ENCODE results near the gene PEMT.

The PEMT gene

GRCh38 chr17:17538417-17539391 is 52.8 kb downstream of the PEMT start (continued):
- no peak for TF ChIP-seq ZNF488 (tag by site-specific recombination; IDR thresholded peaks at IDR 0.05)
- TF ChIP-seq PRDM10 (tag by site-specific recombination; IDR thresholded peaks at IDR 0.05) = peak; percentile 94
- TF ChIP-seq ZNF510 (tag by site-specific recombination; IDR thresholded peaks at IDR 0.05; ENCODE audit: insufficient replicate concordance) = no peak
- TF ChIP-seq ZNF121 (tag by site-specific recombination; IDR thresholded peaks at IDR 0.05) = peak; percentile 89
- TF ChIP-seq ZNF433 (tag by site-specific recombination; IDR thresholded peaks at IDR 0.05; ENCODE audit: low read depth) = no peak
- TF ChIP-seq KLF8 (tag by site-specific recombination; IDR thresholded peaks at IDR 0.05) = no peak
- TF ChIP-seq ZNF26 (tag by site-specific recombination; IDR thresholded peaks at IDR 0.05) = no peak
- TF ChIP-seq ZNF175 (tag by site-specific recombination; IDR thresholded peaks at IDR 0.05) = no peak
- TF ChIP-seq ZNF335 (tag by site-specific recombination; conservative IDR thresholded peaks at IDR 0.05) = peak; percentile 55
- no peak for TF ChIP-seq OSR2 (tag by site-specific recombination; IDR thresholded peaks at IDR 0.05)
- TF ChIP-seq GLIS1 (tag by site-specific recombination; IDR thresholded peaks at IDR 0.05) = no peak
- no peak for TF ChIP-seq ZNF473 (tag by site-specific recombination; IDR thresholded peaks at IDR 0.05)
- no peak for TF ChIP-seq ZNF830 (tag by site-specific recombination; IDR thresholded peaks at IDR 0.05; ENCODE audit: low read depth)
- peak; percentile 67 for TF ChIP-seq ZNF600 (tag by site-specific recombination; IDR thresholded peaks at IDR 0.05)
- TF ChIP-seq ZNF138 (tag by site-specific recombination; IDR thresholded peaks at IDR 0.05; ENCODE audit: borderline replicate concordance) = no peak
- TF ChIP-seq REPIN1 (tag by site-specific recombination; IDR thresholded peaks at IDR 0.05; ENCODE audit: low read depth) = no peak
- TF ChIP-seq CTCF (tag by site-specific recombination; IDR thresholded peaks at IDR 0.05) = no peak
- TF ChIP-seq ZNF692 (tag by site-specific recombination; IDR thresholded peaks at IDR 0.05) = 0 out of 2 replicates have a peak, but pooled peaks have one; percentile 19
- TF ChIP-seq ZNF292 (tag by site-specific recombination; IDR thresholded peaks at IDR 0.05; ENCODE audit: borderline replicate concordance, low read depth) = no peak

All from HEK293 (cell line).